OCI-LY7 (cell line): ENCODE results near the gene TM9SF3. TPM values are rescaled to one million over a fixed set of nuclear protein-coding genes. Genes with fewer than 3 reads are reported as not detected.

ENCODE experiments used
- BruUV-seq: library from RNA; stranded (reverse); fragments of 400-500 nt; replicated peaks from 2 replicates; lab custom pipeline; 2021; lab: Mats Ljungman, UMichigan
- CTCF ChIA-PET: fragments of 300-600 bp; sonication (Branson Sonifier 250); formaldehyde crosslinking; loops from one replicate; lab custom pipeline; 2022; ENCODE audit warnings: antibody characterized with exemption; ENCODE audit not compliant: unreplicated experiment; lab: Charles Lee
- POLR2A ChIA-PET: fragments of 300-600 bp; sonication (Branson Sonifier 250); formaldehyde crosslinking; loops from one replicate; lab custom pipeline; 2022; ENCODE audit warnings: antibody characterized with exemption; lab: Charles Lee
- DNase-seq: peaks from one replicate; pipeline ENCODE4 v3.0.0-alpha.2; 2015; ENCODE audit warnings: low spot score
- H2AFZ ChIP-seq: fragments of 200-600 bp; sonication (generic), shearing (Covaris generic); 2 replicates; pipeline ENCODE4 v1.6.1; 2014; ENCODE audit warnings: mild to moderate bottlenecking, antibody characterized with exemption, low read length, moderate library complexity
- H3K27ac ChIP-seq: fragments of 200-600 bp; sonication (generic); 2 replicates; pipeline ENCODE4 v1.5.1; 2014; ENCODE audit warnings: mixed run types, low read depth, mild to moderate bottlenecking, moderate library complexity, low read length, inconsistent platforms; ENCODE audit not compliant: poor library complexity, severe bottlenecking
- H3K36me3 ChIP-seq: fragments of 200-600 bp; sonication (generic); 2 replicates; pipeline ENCODE4 v1.6.1; 2014; ENCODE audit warnings: mild to moderate bottlenecking, antibody characterized with exemption, low read length, moderate library complexity, mixed read lengths; ENCODE audit not compliant: insufficient read depth
- H3K4me1 ChIP-seq: fragments of 200-600 bp; sonication (generic); 2 replicates; pipeline ENCODE4 v1.5.1; 2014; ENCODE audit warnings: mild to moderate bottlenecking, low read length; ENCODE audit not compliant: insufficient read depth, poor library complexity, severe bottlenecking
- H3K4me2 ChIP-seq: fragments of 200-600 bp; sonication (generic); 2 replicates; pipeline ENCODE4 v1.6.1; 2014; ENCODE audit warnings: mild to moderate bottlenecking, low read length
- H3K4me3 ChIP-seq: fragments of 200-600 bp; sonication (generic); 2 replicates; pipeline ENCODE4 v1.5.1; 2014; ENCODE audit warnings: mild to moderate bottlenecking, low read depth, low read length; ENCODE audit not compliant: poor library complexity, severe bottlenecking
- H3K79me2 ChIP-seq: fragments of 200-600 bp; sonication (generic); 2 replicates; pipeline ENCODE4 v1.6.1; 2016; ENCODE audit warnings: low read depth, mild to moderate bottlenecking, low read length, moderate library complexity, mixed read lengths; ENCODE audit not compliant: insufficient read depth
- H3K9me2 ChIP-seq: fragments of 200-600 bp; sonication (generic); 2 replicates; pipeline ENCODE4 v1.6.1; 2016; ENCODE audit warnings: mild to moderate bottlenecking, low read length, mixed read lengths; ENCODE audit not compliant: insufficient read depth
- H3K9me3 ChIP-seq: fragments of 200-600 bp; sonication (generic); 2 replicates; pipeline ENCODE4 v1.6.1; 2014; ENCODE audit warnings: mild to moderate bottlenecking, mixed run types, low read length, mixed read lengths
- H4K20me1 ChIP-seq: fragments of 200-600 bp; sonication (generic); 2 replicates; pipeline ENCODE4 v1.6.1; 2014; ENCODE audit warnings: mild to moderate bottlenecking, antibody characterized with exemption, low read length, moderate library complexity, mixed read lengths; ENCODE audit not compliant: insufficient read depth
- EZH2phosphoT487 ChIP-seq: fragments of 200-600 bp; sonication (generic); IDR thresholded peaks from 2 replicates; pipeline ENCODE4 v1.6.1; 2018; ENCODE audit warnings: low read depth, borderline replicate concordance, mild to moderate bottlenecking, mixed run types, antibody characterized with exemption, low read length, moderate library complexity, mixed read lengths
- intact Hi-C: fragments of 100-400 bp; cut with micrococcal nuclease; formaldehyde crosslinking; loops from one replicate; pipeline ENCODE4 v1.10.0; 2022; ENCODE audit not compliant: unreplicated experiment
- total RNA-seq, 2 experiments: library from RNA; depleted of rRNA in 1 of 2; stranded (reverse); fragments of >200 nt in 1 of 2; shearing (Covaris generic) in 1 of 2; gene quantifications; 2 replicates each; pipeline ENCODE4 v1.2.3, GENCODE V29; 2014 to 2022
- TF ChIP-seq, protein P1 (sequence below): fragments of 200-600 bp; sonication (generic); conservative IDR thresholded peaks from 2 replicates; pipeline ENCODE4 v1.5.1; 2014; ENCODE audit warnings: mild to moderate bottlenecking, antibody characterized with exemption, low read length, moderate library complexity, mixed read lengths

TM9SF3 gene
- total RNA-seq, 2 experiments from 2014 or later, result 23.0 to 88.8 TPM

DNA sequence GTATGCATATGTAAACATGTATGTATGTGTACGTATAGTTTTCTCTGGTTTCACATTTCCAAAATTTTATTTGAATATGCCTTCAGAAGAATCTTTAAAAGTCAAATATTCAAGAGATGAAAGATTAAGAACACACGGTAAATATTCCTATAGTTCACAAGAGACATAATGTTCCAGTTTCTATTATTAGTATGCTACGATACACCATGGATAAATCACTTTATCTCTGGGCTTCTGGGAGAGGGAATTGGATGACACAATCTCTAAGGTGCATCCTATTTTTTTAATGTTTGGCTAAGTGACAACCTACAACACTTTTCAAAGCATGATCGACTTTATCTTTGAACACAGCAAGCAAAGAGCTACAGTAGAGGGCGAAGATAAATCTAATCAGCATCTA, 13.8 kb downstream of the TM9SF3 start:
- Histone ChIP-seq H2AFZ (no peak overlapping the region), H3K9me3 (no peaks in the 10 kb centered on the region), H3K27ac (no peak overlapping the region), H3K36me3 (peaks cover 73% of the 10 kb centered on the region), H4K20me1 (peaks cover 14% of the 10 kb centered on the region), H3K9me2 (no peaks in the 10 kb centered on the region), H3K4me2 (no peak overlapping the region), H3K4me3 (no peak overlapping the region), H3K4me1 (peaks cover 10% of the 10 kb centered on the region), H3K79me2 (peaks cover 92% of the 10 kb centered on the region)
- CTCF ChIA-PET, result no interaction called here
- intact Hi-C loops, result no loop called here
- POLR2A ChIA-PET, result interaction anchor here (0.6 to 1.2 kb wide), 2 partner anchors 9 to 14 kb away, joined by 3 to 4 read pairs; no protein-coding TSS in a partner anchor
- no peak for DNase-seq
- BruUV-seq, result TSS peak; percentile 11
- TF ChIP-seq, protein P1, sequence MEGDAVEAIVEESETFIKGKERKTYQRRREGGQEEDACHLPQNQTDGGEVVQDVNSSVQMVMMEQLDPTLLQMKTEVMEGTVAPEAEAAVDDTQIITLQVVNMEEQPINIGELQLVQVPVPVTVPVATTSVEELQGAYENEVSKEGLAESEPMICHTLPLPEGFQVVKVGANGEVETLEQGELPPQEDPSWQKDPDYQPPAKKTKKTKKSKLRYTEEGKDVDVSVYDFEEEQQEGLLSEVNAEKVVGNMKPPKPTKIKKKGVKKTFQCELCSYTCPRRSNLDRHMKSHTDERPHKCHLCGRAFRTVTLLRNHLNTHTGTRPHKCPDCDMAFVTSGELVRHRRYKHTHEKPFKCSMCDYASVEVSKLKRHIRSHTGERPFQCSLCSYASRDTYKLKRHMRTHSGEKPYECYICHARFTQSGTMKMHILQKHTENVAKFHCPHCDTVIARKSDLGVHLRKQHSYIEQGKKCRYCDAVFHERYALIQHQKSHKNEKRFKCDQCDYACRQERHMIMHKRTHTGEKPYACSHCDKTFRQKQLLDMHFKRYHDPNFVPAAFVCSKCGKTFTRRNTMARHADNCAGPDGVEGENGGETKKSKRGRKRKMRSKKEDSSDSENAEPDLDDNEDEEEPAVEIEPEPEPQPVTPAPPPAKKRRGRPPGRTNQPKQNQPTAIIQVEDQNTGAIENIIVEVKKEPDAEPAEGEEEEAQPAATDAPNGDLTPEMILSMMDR, result no peak
- TF ChIP-seq EZH2phosphoT487, result no peak

DNA sequence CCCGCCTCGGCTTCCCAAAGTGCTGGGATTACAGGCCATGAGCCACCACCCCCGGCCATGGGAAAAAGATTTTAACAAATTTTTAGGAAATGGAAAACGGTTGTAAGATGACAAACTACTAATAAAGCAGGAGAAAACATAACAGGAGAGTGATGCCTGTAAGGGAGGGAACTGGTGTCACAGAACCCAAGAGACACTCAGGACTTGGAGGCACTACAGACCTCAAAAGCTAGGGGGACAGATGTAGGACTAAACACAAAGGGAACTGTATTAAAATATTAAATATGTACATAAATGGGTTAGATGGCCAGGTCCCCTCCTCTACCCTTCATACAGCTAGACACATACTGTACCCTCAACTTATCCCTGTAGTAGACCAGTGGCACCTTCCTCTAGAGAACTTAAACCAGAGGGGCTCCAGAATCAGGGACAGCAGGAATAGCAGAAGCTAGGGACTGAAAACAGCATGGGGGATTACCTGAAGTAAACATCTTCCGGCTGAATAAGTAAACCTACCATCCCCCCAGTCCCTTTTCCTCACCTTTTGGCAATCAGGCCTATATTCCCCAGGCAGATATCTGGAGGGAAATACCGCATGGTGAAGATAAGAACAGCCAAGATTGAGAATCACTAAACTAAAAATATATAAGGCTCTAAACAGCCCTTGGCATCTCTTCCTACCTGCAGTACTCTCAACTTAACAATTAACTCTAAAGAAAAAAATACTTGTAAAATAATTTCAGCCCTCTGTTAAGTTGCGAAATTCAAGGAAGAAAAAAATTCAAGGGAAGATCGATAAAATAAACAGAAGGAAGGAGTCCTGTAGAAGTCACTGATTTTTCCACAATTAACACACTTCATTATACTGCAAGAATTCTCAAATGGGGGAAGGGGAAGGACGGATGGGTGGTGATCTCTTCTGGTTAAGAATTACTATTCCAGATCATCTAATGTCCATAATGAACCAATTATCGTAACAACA, 15.5 kb downstream of the TM9SF3 start:
- Histone ChIP-seq H3K79me2 (peaks cover 84% of the 10 kb centered on the region), H4K20me1 (peaks cover 7% of the 10 kb centered on the region; the same call in 1 of the 2 replicates), H2AFZ (no peak overlapping the region), H3K4me1 (peaks cover under 1% of the 10 kb centered on the region), H3K9me2 (no peaks in the 10 kb centered on the region), H3K27ac (no peak overlapping the region), H3K4me2 (no peak overlapping the region), H3K9me3 (no peaks in the 10 kb centered on the region), H3K36me3 (peaks cover 72% of the 10 kb centered on the region), H3K4me3 (no peak overlapping the region)
- CTCF ChIA-PET, result no interaction called here
- TF ChIP-seq EZH2phosphoT487, result no peak
- TF ChIP-seq, protein P1, result no peak
- DNase-seq, result no peak
- POLR2A ChIA-PET, result interaction anchor here (0.6 to 1.1 kb wide), 2 partner anchors 16 to 421 kb away, joined by 3 read pairs; no protein-coding TSS in a partner anchor
- no TSS peak for BruUV-seq
- intact Hi-C loops, result no loop called here
